NCI-H2171 (cell line): ENCODE data around the gene TMEM97.
A peak's percentile ranks its signal among the peaks of the same experiment; 100 is the strongest.
"Not testable (repeated sequence)": the region's sequence is repeated elsewhere in the genome, so short reads cannot be mapped to it uniquely, and the experiment has no call there.

Source experiments
- DNase-seq: peaks from one replicate; lab custom pipeline; 2025; lab: John Stamatoyannopoulos, UW

The TMEM97 gene

GRCh38 chr17:28318759-28319597 is at the start of gene TMEM97:
TMEM97 (plus strand) TSS chr17:28319200; CDS start chr17:28319240, 40 bp downstream.
- peak; percentile 98 for DNase-seq

GRCh38 chr17:28270055-28270454 is 48.9 kb upstream of the TMEM97 start:
- DNase-seq, result no peak

DNA sequence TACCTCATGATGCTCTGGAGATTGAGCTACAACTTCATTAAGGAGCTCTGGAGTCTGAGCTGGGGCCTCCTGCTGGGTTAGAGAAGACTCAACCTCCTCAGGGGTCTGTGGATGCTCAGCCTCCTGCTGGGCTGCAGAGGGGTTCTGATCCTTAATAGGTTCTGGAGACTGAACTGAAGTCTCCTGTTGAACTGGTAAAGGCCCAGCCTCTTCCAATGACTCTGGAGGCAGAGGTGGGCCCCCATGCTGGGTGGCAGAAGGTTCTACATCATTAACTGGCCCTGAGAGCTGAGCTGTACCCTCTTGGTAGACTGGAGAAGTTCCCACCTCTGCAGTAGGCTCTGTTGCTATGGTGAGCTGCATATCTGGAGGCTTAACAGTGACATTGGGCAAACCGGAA is 48.1 kb upstream of the TMEM97 start:
- no peak for DNase-seq

DNA sequence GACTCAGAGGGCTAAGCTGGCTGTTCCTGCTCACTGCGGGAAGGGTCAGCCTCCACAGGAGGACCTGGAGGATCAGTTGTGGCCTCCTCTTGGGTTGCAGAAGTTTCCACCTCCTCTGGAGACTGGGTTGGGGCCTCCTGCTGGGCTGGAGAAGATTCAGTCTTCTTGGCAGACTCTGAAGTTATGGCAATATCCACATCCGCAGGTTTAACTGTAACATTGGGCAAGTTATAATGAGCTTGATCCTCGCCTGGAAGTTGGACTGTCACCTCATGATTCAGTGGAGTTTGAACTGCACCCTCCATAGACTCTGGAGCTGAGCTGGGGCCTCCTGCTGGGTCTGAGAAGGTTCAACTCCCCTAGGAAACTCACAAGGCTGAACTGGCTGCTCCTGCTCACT is 47.6 kb upstream of the TMEM97 start:
- no peak for DNase-seq

DNA sequence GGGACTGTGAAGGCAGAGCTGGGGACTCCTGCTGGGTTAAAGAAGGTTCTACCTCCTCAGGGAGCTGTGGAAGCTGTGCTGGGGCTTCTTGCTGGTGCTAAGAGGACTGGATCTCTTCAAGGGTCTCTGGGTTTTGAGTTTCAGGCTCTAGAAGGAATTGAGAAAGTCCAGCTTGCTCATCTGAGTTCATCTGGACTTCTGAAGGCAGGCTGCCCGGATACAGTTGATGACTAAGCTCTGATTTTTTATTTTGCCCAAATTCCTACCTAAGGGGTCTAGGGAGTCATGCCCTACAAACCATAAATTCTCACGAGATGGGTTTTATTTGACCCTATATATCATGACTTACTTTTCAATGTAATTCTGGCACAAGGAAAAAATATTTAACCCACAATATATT is 46.8 kb upstream of the TMEM97 start:
- no peak for DNase-seq

GRCh38 chr17:28273341-28273740 is 45.7 kb upstream of the TMEM97 start:
- DNase-seq, result not testable (repeated sequence)

DNA sequence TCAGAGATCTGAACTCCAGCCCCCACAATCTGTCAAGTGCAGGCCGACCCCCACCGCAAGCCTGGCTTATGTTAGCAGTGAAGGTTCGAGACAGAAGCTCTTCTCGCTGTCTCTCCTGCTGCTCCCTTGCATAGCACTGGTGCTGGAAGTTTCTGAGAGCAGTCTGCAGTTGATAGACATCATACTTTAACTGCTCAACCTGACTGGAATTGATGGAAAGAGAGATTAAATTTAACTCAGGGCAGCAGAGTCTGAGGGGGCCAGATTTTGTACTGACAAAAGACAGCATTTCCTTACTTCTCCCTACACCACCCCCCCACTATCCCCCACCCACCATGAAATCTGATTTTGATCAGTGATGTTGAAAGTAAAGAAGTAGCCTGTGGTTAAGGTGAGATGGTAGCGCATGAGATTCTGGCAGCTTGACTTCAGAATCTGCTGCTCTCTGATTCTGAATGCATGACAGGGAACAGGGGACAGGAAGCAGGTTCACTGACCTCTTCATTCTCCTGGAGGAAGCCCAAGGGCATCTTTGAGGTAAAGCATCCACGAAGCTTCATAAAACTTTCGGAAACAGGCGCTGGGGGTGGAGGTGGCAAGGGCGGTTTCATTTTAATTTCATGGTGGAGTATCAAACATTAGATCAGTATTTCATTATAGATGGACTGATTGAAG is 44.3 kb upstream of the TMEM97 start:
- DNase-seq, result no peak

GRCh38 chr17:28276011-28276410 is 43.0 kb upstream of the TMEM97 start:
- no peak for DNase-seq

- DNase-seq, result no peak
Measured at GRCh38 chr17:28279411-28279810, 39.6 kb upstream of the TMEM97 start.

GRCh38 chr17:28280826-28281225 is 38.2 kb upstream of the TMEM97 start:
- no peak for DNase-seq

DNA sequence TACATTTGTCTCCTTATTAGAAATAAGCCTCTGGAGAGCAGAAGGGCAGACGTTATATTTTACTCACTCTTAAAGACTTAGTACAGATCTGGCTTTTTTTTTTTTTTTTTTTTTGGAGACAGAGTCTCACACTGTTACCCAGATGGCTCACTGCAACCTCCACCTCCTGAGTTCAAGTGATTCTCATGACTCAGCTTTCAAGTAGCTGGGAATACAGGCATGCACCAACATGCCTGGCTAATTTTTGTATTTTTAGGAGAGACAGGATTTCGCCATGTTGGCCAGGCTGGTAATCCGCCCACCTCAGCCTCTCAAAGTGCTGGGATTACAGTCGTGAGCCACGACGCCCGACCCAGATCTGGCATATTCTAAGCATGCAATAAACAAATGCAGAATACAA is 36.4 kb upstream of the TMEM97 start:
- peak; percentile 90 for DNase-seq

GRCh38 chr17:28285965-28286364 is 33.0 kb upstream of the TMEM97 start:
- DNase-seq, result no peak

- no peak for DNase-seq
Measured at GRCh38 chr17:28290703-28291102, 28.3 kb upstream of the TMEM97 start.

DNA sequence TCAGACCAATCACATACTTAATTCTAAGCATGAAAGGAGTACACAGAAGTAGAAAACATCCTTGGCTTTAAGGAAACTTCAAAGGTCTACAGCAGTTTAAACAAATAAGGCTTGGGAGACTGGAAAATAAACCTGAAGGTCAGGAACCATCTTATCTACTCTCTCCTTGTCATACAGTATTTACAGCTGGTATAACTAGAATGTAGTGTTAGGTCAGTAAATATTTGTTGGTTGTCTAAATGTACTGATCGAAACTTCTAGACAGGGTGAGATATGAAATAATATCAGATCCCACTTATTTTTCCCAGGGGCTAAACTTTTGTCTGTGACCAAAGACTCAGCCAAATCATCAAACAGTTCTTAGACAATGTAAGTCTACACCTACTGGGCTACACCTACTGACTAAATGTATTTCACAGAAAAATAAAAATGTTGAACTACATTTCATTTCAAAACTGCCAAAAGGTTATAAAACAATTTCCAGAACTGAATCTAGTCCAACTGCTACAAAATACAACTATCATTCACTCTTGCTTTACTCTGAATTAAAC is 27.1 kb upstream of the TMEM97 start:
- DNase-seq, result no peak

DNA sequence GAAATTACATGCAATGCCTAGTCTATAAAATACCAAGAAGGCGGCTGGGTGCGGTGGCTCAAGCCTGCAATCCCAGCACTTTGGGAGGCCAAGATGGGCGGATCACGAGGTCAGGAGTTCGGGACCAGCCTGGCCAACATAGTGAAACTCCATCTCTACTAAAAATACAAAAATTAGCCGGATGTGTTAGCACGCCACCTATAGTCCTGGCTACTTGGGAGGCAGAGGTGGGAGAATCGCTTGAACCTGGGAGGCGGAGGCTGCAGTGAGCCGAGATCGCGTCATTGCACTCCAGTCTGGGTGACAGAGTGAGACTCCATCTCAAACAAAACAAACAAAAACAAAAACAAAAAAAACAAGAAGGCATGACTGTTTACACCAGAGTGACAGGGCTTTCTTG is 26.1 kb upstream of the TMEM97 start:
- DNase-seq, result not testable (repeated sequence)

DNA sequence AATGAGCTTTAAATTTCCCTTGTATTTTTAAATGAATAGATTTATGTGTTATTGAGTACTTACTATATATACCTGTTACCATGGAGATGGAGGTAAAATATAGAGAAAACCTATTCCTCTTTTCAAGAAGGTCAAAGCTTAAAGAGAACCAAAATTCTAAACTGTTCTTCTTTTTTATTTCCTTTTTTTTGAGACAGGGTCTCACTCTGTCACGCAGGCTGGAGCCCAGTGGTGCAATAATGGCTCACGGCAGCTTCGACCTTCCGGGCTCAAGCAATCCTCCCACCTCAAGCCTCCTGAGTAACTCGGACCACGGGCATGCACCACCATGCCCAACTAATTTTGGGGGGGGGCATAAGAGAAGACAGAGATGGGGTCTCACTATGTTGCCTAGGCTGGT is 25.0 kb upstream of the TMEM97 start:
- no peak for DNase-seq

GRCh38 chr17:28295677-28296578 is 23.1 kb upstream of the TMEM97 start:
- no peak for DNase-seq

DNA sequence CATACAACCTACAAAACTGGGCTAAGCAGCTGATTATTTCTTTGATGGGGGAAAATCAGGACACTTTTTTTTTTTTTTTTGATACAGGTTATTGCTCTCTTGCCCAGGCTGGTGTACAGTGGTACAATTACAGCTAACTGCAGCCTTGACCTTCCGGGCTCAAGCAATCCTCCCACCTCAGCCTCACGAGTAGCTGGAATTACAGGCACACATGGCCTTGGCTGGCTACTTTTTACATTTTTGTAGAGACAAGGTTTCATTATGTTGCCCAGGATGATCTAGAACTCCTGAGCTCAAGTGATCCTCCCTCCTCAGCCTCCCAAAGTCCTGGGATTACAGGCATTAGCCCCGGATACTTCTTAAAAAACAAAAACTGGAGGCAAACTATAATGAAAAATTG is 20.6 kb upstream of the TMEM97 start:
- no peak for DNase-seq

GRCh38 chr17:28306954-28307401 is 12.0 kb upstream of the TMEM97 start:
- DNase-seq, result no peak

DNA sequence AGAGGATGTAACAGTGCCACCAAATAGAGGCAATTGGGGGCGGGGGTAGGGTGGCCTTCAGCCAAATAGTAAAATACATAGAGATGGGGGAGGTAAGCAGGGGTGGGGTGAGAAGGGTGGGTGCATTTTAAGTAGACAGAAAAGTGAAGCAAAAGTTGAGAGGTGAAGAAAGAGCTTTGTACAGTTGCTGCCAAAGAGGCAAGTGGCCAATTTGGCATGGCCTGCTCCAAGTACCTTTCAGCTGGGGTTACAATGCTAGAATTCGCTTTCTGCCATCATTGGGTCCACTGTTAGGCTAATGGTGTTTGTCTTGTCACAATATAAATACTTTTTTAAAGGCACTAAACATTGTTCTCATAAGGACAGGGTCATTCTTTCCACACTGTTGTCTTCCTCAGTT is 5.2 kb upstream of the TMEM97 start:
- DNase-seq, result no peak

DNA sequence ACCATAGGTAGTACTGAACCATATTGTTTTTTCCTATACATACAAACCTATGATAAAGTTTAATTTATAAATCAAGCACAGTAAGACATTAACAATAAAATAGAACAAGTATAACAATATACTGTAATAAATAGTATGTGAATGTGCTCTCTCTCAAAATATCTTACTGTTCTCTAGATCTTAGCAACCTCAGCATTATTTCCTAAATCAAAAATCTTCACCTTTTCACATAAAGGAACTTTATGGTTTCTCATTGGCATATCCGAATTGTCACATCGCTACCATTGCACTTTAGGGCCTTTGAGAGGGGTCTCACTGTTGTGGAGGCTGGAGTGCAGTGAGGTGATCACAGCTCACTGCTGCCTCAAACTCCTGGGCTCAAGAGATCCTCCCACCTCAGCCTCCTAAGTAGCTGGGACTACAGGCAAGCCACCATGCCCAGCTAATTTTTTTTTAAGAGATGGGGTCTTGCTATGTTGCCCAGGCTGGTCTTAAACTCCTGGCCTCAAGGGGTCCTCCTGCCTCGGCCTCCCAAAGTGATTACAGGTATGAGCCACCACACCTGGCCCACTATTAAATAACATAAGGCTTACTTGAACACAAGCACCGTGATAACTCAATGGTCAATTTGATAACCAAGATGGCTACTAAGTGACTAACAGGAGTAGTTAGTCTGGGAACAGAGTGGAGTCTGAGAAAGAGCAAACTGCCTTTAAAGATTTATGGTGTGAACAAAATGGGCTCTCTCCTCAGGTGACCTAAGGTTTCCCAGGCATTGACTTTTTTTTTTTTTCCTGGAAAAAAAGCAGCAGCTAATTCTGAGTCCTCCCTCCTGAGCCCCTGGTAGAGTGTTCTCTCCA is 2.9 kb upstream of the TMEM97 start:
- no peak for DNase-seq
